GM23248 (cell line): ENCODE data around the gene DIDO1. TPM values are rescaled to one million over a fixed set of nuclear protein-coding genes. Genes with fewer than 3 reads are reported as not detected.

Experiments
- DNase-seq: peaks from one replicate; pipeline ENCODE4 v3.0.0-alpha.2; 2015
- H2AFZ ChIP-seq: fragments of 200-600 bp; sonication (generic); 2 replicates; pipeline ENCODE4 v1.6.1; 2016; ENCODE audit warnings: antibody characterized with exemption
- H3F3A ChIP-seq: fragments of 200-600 bp; sonication (generic); 2 replicates; pipeline ENCODE4 v1.6.1; 2016; ENCODE audit warnings: mild to moderate bottlenecking, antibody characterized with exemption, mixed run types; ENCODE audit not compliant: insufficient read depth
- H3K27ac ChIP-seq: fragments of 200-600 bp; sonication (generic); 2 replicates; pipeline ENCODE4 v1.5.1; 2016; ENCODE audit warnings: mild to moderate bottlenecking
- H3K27me3 ChIP-seq: fragments of 200-600 bp; sonication (generic); replicated peaks from 2 replicates; pipeline ENCODE4 v1.6.1; 2016; ENCODE audit warnings: mild to moderate bottlenecking; ENCODE audit not compliant: insufficient read depth
- H3K36me3 ChIP-seq: fragments of 200-600 bp; sonication (generic); 2 replicates; pipeline ENCODE4 v1.6.1; 2016; ENCODE audit warnings: low read depth, mild to moderate bottlenecking
- H3K4me1 ChIP-seq: fragments of 200-600 bp; sonication (generic); 2 replicates; pipeline ENCODE4 v1.6.1; 2016; ENCODE audit warnings: mild to moderate bottlenecking; ENCODE audit not compliant: insufficient read depth
- H3K4me2 ChIP-seq: fragments of 200-600 bp; sonication (generic); one replicate; pipeline ENCODE4 v1.6.1; 2016; ENCODE audit warnings: mild to moderate bottlenecking; ENCODE audit not compliant: unreplicated experiment
- H3K4me3 ChIP-seq: fragments of 200-600 bp; sonication (generic); 2 replicates; pipeline ENCODE4 v1.5.1; 2016; ENCODE audit warnings: mild to moderate bottlenecking
- H3K79me2 ChIP-seq: fragments of 200-600 bp; sonication (generic); 2 replicates; pipeline ENCODE4 v1.6.1; 2016; ENCODE audit warnings: mild to moderate bottlenecking; ENCODE audit not compliant: insufficient read depth
- H3K9ac ChIP-seq: fragments of 200-600 bp; sonication (generic); 2 replicates; pipeline ENCODE4 v1.6.1; 2016; ENCODE audit warnings: mild to moderate bottlenecking
- H3K9me2 ChIP-seq: fragments of 200-600 bp; sonication (generic); 2 replicates; pipeline ENCODE4 v1.6.1; 2016; ENCODE audit warnings: mixed run types, mild to moderate bottlenecking, moderate library complexity; ENCODE audit not compliant: insufficient read depth
- H3K9me3 ChIP-seq: fragments of 200-600 bp; sonication (generic); one replicate; pipeline ENCODE4 v1.6.1; 2017; ENCODE audit warnings: low read depth
- H4K20me1 ChIP-seq: fragments of 200-600 bp; sonication (generic); 2 replicates; pipeline ENCODE4 v1.6.0; 2016; ENCODE audit not compliant: insufficient read depth
- EZH2 ChIP-seq: fragments of 200-600 bp; sonication (generic); IDR thresholded peaks from 2 replicates; pipeline ENCODE4 v1.6.1; 2018; ENCODE audit warnings: antibody characterized with exemption, mild to moderate bottlenecking; ENCODE audit not compliant: insufficient read depth, poor library complexity, severe bottlenecking
- EZH2phosphoT487 ChIP-seq: fragments of 200-600 bp; sonication (generic); IDR thresholded peaks from 2 replicates; pipeline ENCODE4 v1.6.1; 2018; ENCODE audit warnings: antibody characterized with exemption, moderate library complexity, mild to moderate bottlenecking, low read depth; ENCODE audit not compliant: insufficient read depth
- WGBS, 2 experiments: methylation state at CpG; one replicate each; pipeline ENCODE4 v1.1.6; 2015 to 2017; ENCODE audit warnings: low lambda C conversion rate in 2 of 2, low coverage in 1 of 2; ENCODE audit errors: missing lambda C conversion rate in 2 of 2; 5-methylcytosine and 5-hydroxymethylcytosine counted together
- in situ Hi-C: fragments of 300-500 bp; cut with MboI; formaldehyde crosslinking; loops from 2 replicates; pipeline ENCODE4 v1.15.0; 2020
- polyA plus RNA-seq: library from polyadenylated mRNA; unstranded; fragments of >200 nt; fragmentation: Nextera tagmentation; extraction: Ambion mirVana; gene quantifications from 2 replicates; pipeline ENCODE4 v1.2.1, GENCODE V29; 2016
- total RNA-seq: library from RNA; depleted of rRNA; stranded (reverse); fragments of >200 nt; shearing (Covaris generic); gene quantifications from 2 replicates; pipeline ENCODE4 v1.2.3, GENCODE V29; 2014

DIDO1 gene
- total and polyA plus RNA-seq, 2 experiments from 2014 or later: 16.2 to 37.1 TPM

GRCh38 chr20:62911701-62912280 is 14.5 kb downstream of the DIDO1 start:
- Histone ChIP-seq H3K4me3 (no peak overlapping the region), H3K4me1 (no peaks in the 10 kb centered on the region)

GRCh38 chr20:62910777-62911497 is 15.4 kb downstream of the DIDO1 start:
- H3K4me1 ChIP-seq: no peaks in the 10 kb centered on the region
- TF ChIP-seq EZH2: no peak
- no peak for TF ChIP-seq EZH2phosphoT487
- H3K36me3 ChIP-seq: peaks cover 35% of the 10 kb centered on the region
- 95% methylated on average over 42 to 45 of the region's 45 CpGs for WGBS, 2 experiments
- no peak overlapping the region for H3K9ac ChIP-seq
- no peak overlapping the region for H3K4me3 ChIP-seq
- H3K9me2 ChIP-seq: no peaks in the 10 kb centered on the region
- no peak for DNase-seq
- H2AFZ ChIP-seq: no peak overlapping the region
- in situ Hi-C loops: no loop called here
- no peaks in the 10 kb centered on the region for H3F3A ChIP-seq
- H4K20me1 ChIP-seq: peaks cover 7% of the 10 kb centered on the region
- no peak overlapping the region for H3K27ac ChIP-seq
- no peaks in the 10 kb centered on the region for H3K27me3 ChIP-seq
- no peak overlapping the region for H3K4me2 ChIP-seq
- H3K79me2 ChIP-seq: peaks cover 100% of the 10 kb centered on the region
- H3K9me3 ChIP-seq: no peaks in the 10 kb centered on the region

More at GRCh38 chr20:62911701-62912280, 14.5 kb downstream of the DIDO1 start:
- in situ Hi-C loops: no loop called here
- Histone ChIP-seq H3K36me3 (peaks cover 27% of the 10 kb centered on the region), H3K27me3 (no peaks in the 10 kb centered on the region), H3K79me2 (peaks cover 100% of the 10 kb centered on the region), H4K20me1 (peaks cover 11% of the 10 kb centered on the region), H3K9ac (no peak overlapping the region), H3K4me2 (no peak overlapping the region), H3F3A (no peaks in the 10 kb centered on the region), H3K9me3 (no peaks in the 10 kb centered on the region), H3K9me2 (no peaks in the 10 kb centered on the region), H2AFZ (no peak overlapping the region), H3K27ac (no peak overlapping the region)
- 81 to 85% methylated on average over 10 of the region's 10 CpGs for WGBS, 2 experiments
- TF ChIP-seq EZH2: no peak
- TF ChIP-seq EZH2phosphoT487: no peak
- no peak for DNase-seq

- in situ Hi-C loops: no loop called here
- peaks cover 100% of the 10 kb centered on the region for H3K79me2 ChIP-seq
- no peaks in the 10 kb centered on the region for H3K9me3 ChIP-seq
- no peak overlapping the region for H3K9ac ChIP-seq
- no peak for DNase-seq
- peaks cover 41% of the 10 kb centered on the region for H3K36me3 ChIP-seq
- no peak overlapping the region for H3K4me3 ChIP-seq
- no peaks in the 10 kb centered on the region for H3K9me2 ChIP-seq
- TF ChIP-seq EZH2phosphoT487: no peak
- no peak for TF ChIP-seq EZH2
- WGBS, 2 experiments: 90 to 91% methylated on average over 11 of the region's 11 CpGs
- H2AFZ ChIP-seq: no peak overlapping the region
- no peaks in the 10 kb centered on the region for H3F3A ChIP-seq
- no peak overlapping the region for H3K27ac ChIP-seq
- H3K4me2 ChIP-seq: no peak overlapping the region
- H4K20me1 ChIP-seq: peaks cover 7% of the 10 kb centered on the region; the same call in 1 of the 2 replicates
- no peaks in the 10 kb centered on the region for H3K4me1 ChIP-seq
- H3K27me3 ChIP-seq: no peaks in the 10 kb centered on the region
These were observed 16.0 kb downstream of the DIDO1 start for GRCh38 chr20:62910217-62910766.

GRCh38 chr20:62908971-62909791 is 17.1 kb downstream of the DIDO1 start:
- no peak overlapping the region for H3K9ac ChIP-seq
- no peaks in the 10 kb centered on the region for H3K27me3 ChIP-seq
- no peak for DNase-seq
- no peaks in the 10 kb centered on the region for H3K9me3 ChIP-seq
- no peaks in the 10 kb centered on the region; the same call in 1 of the 2 replicates for H3F3A ChIP-seq
- peaks cover 7% of the 10 kb centered on the region; the same call in 1 of the 2 replicates for H4K20me1 ChIP-seq
- 87 to 88% methylated on average over 18 of the region's 18 CpGs for WGBS, 2 experiments
- H3K4me1 ChIP-seq: no peaks in the 10 kb centered on the region
- in situ Hi-C loops: no loop called here
- H3K79me2 ChIP-seq: peaks cover 100% of the 10 kb centered on the region
- peaks cover 52% of the 10 kb centered on the region for H3K36me3 ChIP-seq
- H3K27ac ChIP-seq: no peak overlapping the region
- no peak overlapping the region for H3K4me3 ChIP-seq
- no peak overlapping the region for H3K4me2 ChIP-seq
- no peak for TF ChIP-seq EZH2
- no peak for TF ChIP-seq EZH2phosphoT487
- H3K9me2 ChIP-seq: no peaks in the 10 kb centered on the region
- H2AFZ ChIP-seq: no peak overlapping the region
